GM12878 (cell line): ENCODE data around the gene CCDC71L. TPM values are rescaled to one million over a fixed set of nuclear protein-coding genes. Genes with fewer than 3 reads are reported as not detected.

Source experiments
- ATAC-seq: fragments of 200-7000 bp; cut with Tn5 transposase; 3 replicates; pipeline ENCODE4 v1.9.1; 2020; ENCODE audit warnings: mild to moderate bottlenecking, moderate library complexity
- BruUV-seq: library from RNA; stranded (reverse); fragments of 400-500 nt; replicated peaks from 2 replicates; lab custom pipeline; 2021; lab: Mats Ljungman, UMichigan
- CTCF ChIA-PET: fragments of 300-600 bp; sonication (Branson Sonifier 250); formaldehyde crosslinking; extraction: SDS; loops from one replicate; lab custom pipeline; 2021; ENCODE audit warnings: inconsistent platforms; lab: Yijun Ruan, JAX
- POLR2A ChIA-PET: fragments of 350-600 bp; formaldehyde crosslinking; extraction: SDS; loops from one replicate; lab custom pipeline; 2021; ENCODE audit warnings: inconsistent platforms; lab: Charles Lee
- RAD21 ChIA-PET: fragments of 300-600 bp; sonication (Branson Sonifier 250); formaldehyde crosslinking; loops from one replicate; lab custom pipeline; 2023; ENCODE audit warnings: antibody characterized with exemption; ENCODE audit not compliant: unreplicated experiment; lab: Charles Lee
- SMC1A ChIA-PET: fragments of 300-600 bp; sonication (Branson Sonifier 250); formaldehyde crosslinking; loops from one replicate; lab custom pipeline; 2023; ENCODE audit not compliant: unreplicated experiment, uncharacterized antibody; lab: Charles Lee
- DNase-seq: peaks from one replicate; pipeline ENCODE4 v3.0.0-alpha.2; 2011; ENCODE audit warnings: low read depth, low spot score
- FAIRE-seq: peaks from 3 replicates; lab custom pipeline; 2011; peaks lifted over from hg19 to GRCh38; lab: Jason Lieb, UNC
- H2AFZ ChIP-seq: 2 replicates; pipeline ENCODE4 v1.6.0; 2011; ENCODE audit warnings: low read depth, low read length, control low read depth; ENCODE audit not compliant: control insufficient read depth
- H3K27ac ChIP-seq: 2 replicates; pipeline ENCODE4 v1.5.1; 2011; ENCODE audit warnings: control low read depth; ENCODE audit not compliant: control insufficient read depth, insufficient read depth
- H3K27me3 ChIP-seq, 2 experiments: replicated peaks in 1 of 2; 2 replicates each; pipeline versions ENCODE4 v1.6.0 to v1.6.1; 2011; ENCODE audit warnings: low read length in 1 of 2; ENCODE audit not compliant: control insufficient read depth in 2 of 2, insufficient read depth in 2 of 2
- H3K36me3 ChIP-seq, 2 experiments: 2 replicates each; pipeline ENCODE4 v1.5.1; 2011; ENCODE audit warnings: low read length in 1 of 2; ENCODE audit not compliant: control insufficient read depth in 2 of 2, insufficient read depth in 2 of 2
- H3K4me1 ChIP-seq: 2 replicates; pipeline ENCODE4 v1.6.1; 2011; ENCODE audit warnings: mild to moderate bottlenecking, low read length, moderate library complexity, mixed read lengths; ENCODE audit not compliant: control insufficient read depth, insufficient read depth
- H3K4me2 ChIP-seq: 2 replicates; pipeline ENCODE4 v1.6.0; 2011; ENCODE audit warnings: control low read depth; ENCODE audit not compliant: control insufficient read depth, insufficient read depth
- H3K4me3 ChIP-seq: fragments of 200-600 bp; sonication (generic); 2 replicates; pipeline ENCODE4 v1.5.1; 2016
- H3K79me2 ChIP-seq: 2 replicates; pipeline ENCODE4 v1.6.0; 2011; ENCODE audit warnings: low read length; ENCODE audit not compliant: control insufficient read depth, insufficient read depth
- H3K9ac ChIP-seq: 2 replicates; pipeline ENCODE4 v1.8.0; 2011; ENCODE audit warnings: low read length, control low read depth, mixed read lengths; ENCODE audit not compliant: control insufficient read depth, insufficient read depth
- H3K9me3 ChIP-seq: replicated peaks from 3 replicates; pipeline ENCODE4 v1.5.1; 2011; ENCODE audit warnings: mild to moderate bottlenecking, low read length; ENCODE audit not compliant: control insufficient read depth, insufficient read depth
- H4K20me1 ChIP-seq: 2 replicates; pipeline ENCODE4 v1.6.0; 2011; ENCODE audit not compliant: control insufficient read depth, insufficient read depth
- ATF7 ChIP-seq: fragments of 450-650 bp; IDR thresholded peaks from 2 replicates; pipeline ENCODE4 v1.6.1; 2016; ENCODE audit warnings: low read depth, mild to moderate bottlenecking
- BHLHE40 ChIP-seq, 2 experiments: fragments of 450-650 bp in 1 of 2; IDR thresholded peaks; 2 replicates each; pipeline ENCODE4 v1.6.1; 2011 to 2017; ENCODE audit warnings: low read depth in 2 of 2, borderline replicate concordance in 1 of 2, improper control_type of control experiment in 1 of 2, low read length in 1 of 2, mild to moderate bottlenecking in 1 of 2
- CHD2 ChIP-seq: IDR thresholded peaks from 2 replicates; pipeline ENCODE4 v1.6.1; 2011; ENCODE audit warnings: low read depth, low read length, improper control_type of control experiment, borderline replicate concordance
- E2F8 ChIP-seq: fragments of 450-650 bp; IDR thresholded peaks from 2 replicates; pipeline ENCODE4 v1.6.1; 2018; ENCODE audit warnings: mild to moderate bottlenecking, low read depth, moderate library complexity; ENCODE audit not compliant: partially characterized antibody
- ESRRA ChIP-seq: IDR thresholded peaks from 2 replicates; pipeline ENCODE4 v1.6.1; 2012; ENCODE audit warnings: mild to moderate bottlenecking, low read length, improper control_type of control experiment
- FOXK2 ChIP-seq: fragments of 450-650 bp; IDR thresholded peaks from 2 replicates; pipeline ENCODE4 v1.6.1; 2017; ENCODE audit warnings: mild to moderate bottlenecking, moderate library complexity
- IRF4 ChIP-seq: IDR thresholded peaks from 2 replicates; pipeline ENCODE4 v1.6.1; 2011; ENCODE audit warnings: low read depth, low read length
- MYC ChIP-seq: IDR thresholded peaks from 2 replicates; pipeline ENCODE4 v1.6.1; 2011; ENCODE audit warnings: mild to moderate bottlenecking, low read length, moderate library complexity, inconsistent platforms; ENCODE audit not compliant: insufficient read depth, insufficient replicate concordance, insufficient read length, severe bottlenecking
- NFYB ChIP-seq: IDR thresholded peaks from 2 replicates; pipeline ENCODE4 v1.6.1; 2011; ENCODE audit warnings: low read depth, mild to moderate bottlenecking, low read length, improper control_type of control experiment, moderate library complexity; ENCODE audit not compliant: insufficient read depth
- POLR2AphosphoS5 ChIP-seq: IDR thresholded peaks from 2 replicates; pipeline ENCODE4 v1.6.1; 2011; ENCODE audit warnings: mild to moderate bottlenecking, low read length, inconsistent platforms
- RCOR1 ChIP-seq: conservative IDR thresholded peaks from 2 replicates; pipeline ENCODE4 v1.6.1; 2012; ENCODE audit warnings: low read depth, low read length, improper control_type of control experiment
- SMARCA5 ChIP-seq: fragments of 450-650 bp; IDR thresholded peaks from 2 replicates; pipeline ENCODE4 v1.6.1; 2017; ENCODE audit warnings: mild to moderate bottlenecking
- SMC3 ChIP-seq: IDR thresholded peaks from 2 replicates; pipeline ENCODE4 v1.6.1; 2011; ENCODE audit warnings: low read length, improper control_type of control experiment, borderline replicate concordance
- SREBF2 ChIP-seq: IDR thresholded peaks from 2 replicates; pipeline ENCODE4 v1.6.1; 2012; ENCODE audit warnings: mild to moderate bottlenecking, low read length
- STAT1 ChIP-seq: fragments of 450-650 bp; conservative IDR thresholded peaks from 2 replicates; pipeline ENCODE4 v1.6.1; 2014; ENCODE audit warnings: antibody characterized with exemption, mild to moderate bottlenecking
- STAT3 ChIP-seq: IDR thresholded peaks from 2 replicates; pipeline ENCODE4 v1.6.1; 2011; ENCODE audit warnings: low read depth, low read length, improper control_type of control experiment
- TAF1 ChIP-seq: IDR thresholded peaks from 2 replicates; pipeline ENCODE4 v1.6.1; 2011; ENCODE audit warnings: mild to moderate bottlenecking, low read depth, low read length, borderline replicate concordance
- WGBS: methylation state at CpG from one replicate; pipeline ENCODE4 v1.1.6; 2016; ENCODE audit warnings: low lambda C conversion rate; ENCODE audit not compliant: insufficient replicate concordance, insufficient coverage; ENCODE audit errors: missing lambda C conversion rate; 5-methylcytosine and 5-hydroxymethylcytosine counted together
- in situ Hi-C: fragments of 300-500 bp; cut with MboI; formaldehyde crosslinking; loops from 9 replicates; pipeline ENCODE4 v1.14.3; 2018; ENCODE audit warnings: mixed read lengths
- intact Hi-C: fragments of 100-400 bp; cut with micrococcal nuclease; formaldehyde crosslinking; loops from one replicate; pipeline ENCODE4 v1.14.2; 2022; ENCODE audit not compliant: unreplicated experiment
- polyA plus RNA-seq, 11 experiments: library from polyadenylated mRNA; depleted of rRNA in 4 of 11; unstranded in 6 of 11; stranded (reverse) in 5 of 11; fragments of >200 nt; fragmentation: Nextera tagmentation in 4 of 11; fragmentation: Illumina TruSeq in 1 of 11; extraction: Ambion mirVana in 4 of 11; extraction: Trizol in 1 of 11; gene quantifications; 1 replicate in 1 of 11; 2 replicates in 10 of 11; pipeline versions ENCODE4 v1.2.1 to v1.2.3, GENCODE V29; 2011 to 2016; ENCODE audit warnings: inconsistent platforms in 2 of 11, missing spikeins in 2 of 11, low read depth in 1 of 11
- total RNA-seq, 4 experiments: library from RNA; depleted of rRNA in 3 of 4; stranded (reverse); fragments of >200 nt in 3 of 4; fragmentation: Illumina TruSeq in 1 of 4; extraction: Trizol in 1 of 4; gene quantifications; 2 replicates each; pipeline versions ENCODE4 v1.2.1 to v1.2.3, GENCODE V29; 2013 to 2021
- TF ChIP-seq, protein P1 (sequence below): IDR thresholded peaks from 2 replicates; pipeline ENCODE4 v1.6.1; 2012; ENCODE audit warnings: low read depth, low read length, improper control_type of control experiment
- TF ChIP-seq, protein P2 (sequence below): fragments of 450-650 bp; IDR thresholded peaks from 2 replicates; pipeline ENCODE4 v1.6.1; 2018; ENCODE audit warnings: borderline replicate concordance, mild to moderate bottlenecking; ENCODE audit not compliant: partially characterized antibody

Gene CCDC71L
- total and polyA plus RNA-seq, 10 of the 15 experiments (the other 5 are each of a cell fraction or from before 2014, with no cell fraction given): 1.1 to 20.7 (median 3.8) TPM

GRCh38 chr7:106609416-106609815, 51.5 kb downstream of the CCDC71L start:
- ChIA-PET CTCF (interaction anchor here (1.9 to 2.1 kb wide), 2 partner anchors 13 to 67 kb away, joined by 4 to 6 read pairs; no protein-coding TSS in a partner anchor), SMC1A (interaction anchor here (1.2 kb wide), 1 partner anchor 57 kb away, joined by 5 read pairs; no protein-coding TSS in a partner anchor), POLR2A (no interaction called here), RAD21 (no interaction called here)
- ATAC-seq (no peak), FAIRE-seq (no peak), DNase-seq (no peak)
- Histone ChIP-seq H3K9me3 (no peaks in the 10 kb centered on the region), H3K4me1 (no peaks in the 10 kb centered on the region), H3K4me2 (no peak overlapping the region), H2AFZ (no peak overlapping the region), H3K79me2 (no peaks in the 10 kb centered on the region), H3K4me3 (no peak overlapping the region), H3K27me3 (no peaks in the 10 kb centered on the region), H4K20me1 (no peaks in the 10 kb centered on the region), H3K27ac (no peak overlapping the region), H3K36me3 (no peaks in the 10 kb centered on the region), H3K9ac (no peak overlapping the region)
- BruUV-seq: no TSS peak
- in situ Hi-C loops: no loop called here
- WGBS: 83% methylated on average over 5 of the region's 5 CpGs
- TF ChIP-seq POLR2AphosphoS5 (no peak), E2F8 (no peak), ESRRA (no peak), FOXK2 (no peak), SMARCA5 (no peak), ATF7 (no peak), RCOR1 (no peak), BHLHE40 (IDR thresholded peaks at IDR 0.05; ENCODE audit: borderline replicate concordance in 1 of 2, low read depth in 2 of 2, low read length in 1 of 2) (no peak), MYC (no peak), CHD2 (no peak), SREBF2 (no peak), TAF1 (no peak), STAT3 (no peak), STAT1 (no peak), IRF4 (no peak), SMC3 (no peak), NFYB (no peak)
- TF ChIP-seq, protein P1, sequence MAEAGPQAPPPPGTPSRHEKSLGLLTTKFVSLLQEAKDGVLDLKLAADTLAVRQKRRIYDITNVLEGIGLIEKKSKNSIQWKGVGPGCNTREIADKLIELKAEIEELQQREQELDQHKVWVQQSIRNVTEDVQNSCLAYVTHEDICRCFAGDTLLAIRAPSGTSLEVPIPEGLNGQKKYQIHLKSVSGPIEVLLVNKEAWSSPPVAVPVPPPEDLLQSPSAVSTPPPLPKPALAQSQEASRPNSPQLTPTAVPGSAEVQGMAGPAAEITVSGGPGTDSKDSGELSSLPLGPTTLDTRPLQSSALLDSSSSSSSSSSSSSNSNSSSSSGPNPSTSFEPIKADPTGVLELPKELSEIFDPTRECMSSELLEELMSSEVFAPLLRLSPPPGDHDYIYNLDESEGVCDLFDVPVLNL: no peak
- TF ChIP-seq, protein P2, sequence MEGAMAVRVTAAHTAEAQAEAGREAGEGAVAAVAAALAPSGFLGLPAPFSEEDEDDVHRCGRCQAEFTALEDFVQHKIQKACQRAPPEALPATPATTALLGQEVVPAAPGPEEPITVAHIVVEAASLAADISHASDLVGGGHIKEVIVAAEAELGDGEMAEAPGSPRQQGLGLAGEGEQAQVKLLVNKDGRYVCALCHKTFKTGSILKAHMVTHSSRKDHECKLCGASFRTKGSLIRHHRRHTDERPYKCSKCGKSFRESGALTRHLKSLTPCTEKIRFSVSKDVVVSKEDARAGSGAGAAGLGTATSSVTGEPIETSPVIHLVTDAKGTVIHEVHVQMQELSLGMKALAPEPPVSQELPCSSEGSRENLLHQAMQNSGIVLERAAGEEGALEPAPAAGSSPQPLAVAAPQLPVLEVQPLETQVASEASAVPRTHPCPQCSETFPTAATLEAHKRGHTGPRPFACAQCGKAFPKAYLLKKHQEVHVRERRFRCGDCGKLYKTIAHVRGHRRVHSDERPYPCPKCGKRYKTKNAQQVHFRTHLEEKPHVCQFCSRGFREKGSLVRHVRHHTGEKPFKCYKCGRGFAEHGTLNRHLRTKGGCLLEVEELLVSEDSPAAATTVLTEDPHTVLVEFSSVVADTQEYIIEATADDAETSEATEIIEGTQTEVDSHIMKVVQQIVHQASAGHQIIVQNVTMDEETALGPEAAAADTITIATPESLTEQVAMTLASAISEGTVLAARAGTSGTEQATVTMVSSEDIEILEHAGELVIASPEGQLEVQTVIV: no peak
- intact Hi-C loops: no loop called here
